KMS-11 (cell line): ENCODE data around the gene PHACTR1.

ENCODE experiments used
- H2AFZ ChIP-seq: fragments of 200-600 bp; sonication (generic); 2 replicates; pipeline ENCODE4 v1.6.1; 2016; ENCODE audit warnings: antibody characterized with exemption, mixed run types, low read depth
- H3K27ac ChIP-seq: fragments of 200-600 bp; sonication (generic); 2 replicates; pipeline ENCODE4 v1.6.1; 2016; ENCODE audit warnings: mild to moderate bottlenecking, mixed run types
- H3K27me3 ChIP-seq: fragments of 200-600 bp; sonication (generic); 2 replicates; pipeline ENCODE4 v1.6.1; 2017; ENCODE audit warnings: mild to moderate bottlenecking, low read depth, mixed run types, moderate library complexity; ENCODE audit not compliant: insufficient read depth
- H3K36me3 ChIP-seq: fragments of 200-600 bp; sonication (generic); 2 replicates; pipeline ENCODE4 v1.6.1; 2017; ENCODE audit warnings: mild to moderate bottlenecking, mixed run types; ENCODE audit not compliant: insufficient read depth
- H3K4me1 ChIP-seq: fragments of 200-600 bp; sonication (generic); 2 replicates; pipeline ENCODE4 v1.6.1; 2016; ENCODE audit warnings: mild to moderate bottlenecking, low read depth, mixed run types; ENCODE audit not compliant: poor library complexity, severe bottlenecking
- H3K4me2 ChIP-seq: fragments of 200-600 bp; sonication (generic); 2 replicates; pipeline ENCODE4 v1.7.0; 2016; ENCODE audit warnings: mild to moderate bottlenecking, mixed run types
- H3K4me3 ChIP-seq: fragments of 200-600 bp; sonication (generic); IDR thresholded peaks from 2 replicates; pipeline ENCODE4 v1.6.1; 2017; ENCODE audit warnings: low read depth, low read length, mixed read lengths; ENCODE audit not compliant: insufficient read depth
- H3K79me2 ChIP-seq: fragments of 200-600 bp; sonication (generic); 2 replicates; pipeline ENCODE4 v1.6.1; 2016; ENCODE audit warnings: low read depth, mixed run types; ENCODE audit not compliant: insufficient read depth
- H3K9ac ChIP-seq: fragments of 200-600 bp; sonication (generic); 2 replicates; pipeline ENCODE4 v1.6.1; 2016; ENCODE audit warnings: mild to moderate bottlenecking, mixed run types
- H4K20me1 ChIP-seq: fragments of 200-600 bp; sonication (generic); 2 replicates; pipeline ENCODE4 v1.6.1; 2016; ENCODE audit warnings: mild to moderate bottlenecking, mixed run types; ENCODE audit not compliant: insufficient read depth
- CTCF ChIP-seq: fragments of 200-600 bp; sonication (generic); conservative IDR thresholded peaks from 2 replicates; pipeline ENCODE4 v1.6.1; 2017; ENCODE audit warnings: low read depth, mild to moderate bottlenecking, antibody characterized with exemption, low read length, moderate library complexity, mixed read lengths

The PHACTR1 gene

GRCh38 chr6:13181393-13181792, 464.8 kb downstream of the PHACTR1 start:
- H3K9ac ChIP-seq = no peak overlapping the region
- H4K20me1 ChIP-seq = no peaks in the 10 kb centered on the region
- H3K4me1 ChIP-seq = no peaks in the 10 kb centered on the region
- no peak overlapping the region for H3K27ac ChIP-seq
- H3K4me2 ChIP-seq = no peak overlapping the region
- TF ChIP-seq CTCF = no peak
- H2AFZ ChIP-seq = no peak overlapping the region
- no peaks in the 10 kb centered on the region for H3K36me3 ChIP-seq
- no peak overlapping the region for H3K4me3 ChIP-seq
- no peaks in the 10 kb centered on the region for H3K27me3 ChIP-seq
- no peaks in the 10 kb centered on the region for H3K79me2 ChIP-seq

GRCh38 chr6:13183415-13184088, 467.0 kb downstream of the PHACTR1 start:
- Histone ChIP-seq H3K27me3 (no peaks in the 10 kb centered on the region), H3K27ac (no peak overlapping the region), H3K9ac (no peak overlapping the region), H3K4me2 (no peak overlapping the region), H3K4me3 (no peak overlapping the region), H3K79me2 (no peaks in the 10 kb centered on the region), H3K36me3 (no peaks in the 10 kb centered on the region), H4K20me1 (no peaks in the 10 kb centered on the region), H3K4me1 (no peaks in the 10 kb centered on the region), H2AFZ (no peak overlapping the region)
- no peak for TF ChIP-seq CTCF

GRCh38 chr6:13184089-13184468, 467.5 kb downstream of the PHACTR1 start:
- no peaks in the 10 kb centered on the region for H3K36me3 ChIP-seq
- H3K9ac ChIP-seq = no peak overlapping the region
- H3K27ac ChIP-seq = no peak overlapping the region
- no peak overlapping the region for H2AFZ ChIP-seq
- no peak overlapping the region for H3K4me2 ChIP-seq
- TF ChIP-seq CTCF = no peak
- H3K4me1 ChIP-seq = no peaks in the 10 kb centered on the region
- H4K20me1 ChIP-seq = no peaks in the 10 kb centered on the region
- no peaks in the 10 kb centered on the region for H3K79me2 ChIP-seq
- H3K27me3 ChIP-seq = no peaks in the 10 kb centered on the region
- H3K4me3 ChIP-seq = no peak overlapping the region

GRCh38 chr6:13184547-13184946, 468.0 kb downstream of the PHACTR1 start:
- Histone ChIP-seq H3K9ac (no peak overlapping the region), H3K4me1 (no peaks in the 10 kb centered on the region), H3K27ac (no peak overlapping the region), H4K20me1 (no peaks in the 10 kb centered on the region), H3K36me3 (no peaks in the 10 kb centered on the region), H3K4me3 (no peak overlapping the region), H2AFZ (no peak overlapping the region), H3K79me2 (no peaks in the 10 kb centered on the region), H3K4me2 (no peak overlapping the region), H3K27me3 (no peaks in the 10 kb centered on the region)
- no peak for TF ChIP-seq CTCF
